Muscle of arm (tissue), 12 donors: Measurements from ENCODE around the gene DISP2. TPM values are rescaled to one million over a fixed set of nuclear protein-coding genes. Genes with fewer than 3 reads are reported as not detected.
A peak's percentile ranks its signal among the peaks of the same experiment; 100 is the strongest.

Experiments used
- DNase-seq: peaks from one replicate; pipeline ENCODE4 v3.0.0-alpha.2; 2013
- polyA plus RNA-seq, 12 donors: library from polyadenylated mRNA; unstranded; fragments of 120-200 nt; gene quantifications; one replicate each; pipeline ENCODE4 v1.2.1, GENCODE V29; 2013; ENCODE audit not compliant: insufficient read length in 12 of 12

DISP2 gene
- polyA plus RNA-seq, 12 donors: 0.27 to 2.7 (median 1.1) TPM; not detected in 2

GRCh38 chr15:40418126-40418525 lies 60.1 kb downstream of the DISP2 start:
- DNase-seq: no peak

GRCh38 chr15:40420071-40420713 lies 62.2 kb downstream of the DISP2 start:
- DNase-seq: no peak

GRCh38 chr15:40420793-40421192 lies 62.8 kb downstream of the DISP2 start:
- no peak for DNase-seq

GRCh38 chr15:40421246-40422157 lies 63.5 kb downstream of the DISP2 start:
- DNase-seq: peak; percentile 69

- DNase-seq: no peak
Observed at GRCh38 chr15:40424483-40425115, 66.6 kb downstream of the DISP2 start.

GRCh38 chr15:40425681-40426080 lies 67.7 kb downstream of the DISP2 start:
- DNase-seq: no peak

DNA sequence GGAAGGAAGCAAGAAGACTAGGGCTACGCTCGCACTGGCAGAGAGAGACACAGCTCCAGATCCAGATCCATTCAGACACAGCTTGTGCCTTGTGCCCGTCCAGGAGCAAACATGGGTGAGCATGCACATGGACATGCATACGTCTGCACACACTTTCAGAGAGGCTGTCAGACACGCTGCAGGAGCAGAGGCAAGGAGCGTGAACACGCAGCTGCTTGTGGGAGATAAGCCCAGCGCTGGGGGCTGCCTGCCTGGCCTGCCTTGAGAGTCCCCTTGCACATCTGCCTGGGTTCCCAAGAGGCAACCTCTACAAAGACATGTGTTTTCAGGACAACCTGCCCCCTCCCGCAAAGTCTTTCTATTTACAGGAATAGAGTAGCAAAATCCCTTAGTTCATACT lies 69.2 kb downstream of the DISP2 start:
- no peak for DNase-seq

DNA sequence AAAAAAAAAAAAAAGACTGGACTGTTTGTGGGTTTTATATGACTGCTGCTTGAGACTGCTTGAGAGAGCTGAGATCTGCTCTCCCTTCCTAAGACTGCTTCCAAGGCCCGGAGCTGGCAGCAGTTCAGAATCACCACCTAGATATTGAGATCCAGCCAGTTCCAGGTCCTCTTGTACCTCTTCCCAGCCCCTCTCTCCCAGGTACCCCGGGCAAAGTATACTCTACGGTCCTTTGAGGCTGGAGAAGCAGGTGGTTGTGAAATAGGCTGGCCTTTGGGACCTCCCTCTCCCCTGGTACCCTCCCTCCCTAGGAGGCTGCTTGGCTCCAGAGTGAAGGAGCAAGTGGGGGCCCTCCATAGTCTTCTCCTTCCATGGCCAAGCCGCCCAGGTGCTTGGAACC lies 70.2 kb downstream of the DISP2 start:
- no peak for DNase-seq

Other genes with a start within 250 kb of the DISP2 start
- 10 to 100 TPM in 9 of 12 donors, 1 to 10 TPM in 2, not detected in 1; 8.9 to 19.7 (median 11.9) TPM for gene BMF, start 249.3 kb upstream of the DISP2 start, polyA plus RNA-seq
- 10 to 100 TPM in 10 of 12 donors, 1 to 10 TPM in 1, not detected in 1; 7.8 to 27.8 (median 16.0) TPM for gene BUB1B, start 197.2 kb upstream of the DISP2 start, polyA plus RNA-seq
- 1 to 10 TPM in 3 of 12 donors, under 1 TPM in 7, not detected in 2; 0.15 to 8.2 (median 0.51) TPM for gene PAK6, start 119.2 kb upstream of the DISP2 start, polyA plus RNA-seq
- under 1 TPM in 3 of 12 donors, not detected in 9; 0.14 to 0.45 (median 0.36) TPM for gene ANKRD63, start 75.2 kb upstream of the DISP2 start, polyA plus RNA-seq
- 10 to 100 TPM in 2 of 12 donors, 1 to 10 TPM in 9, not detected in 1; 5.2 to 36.6 (median 7.5) TPM for gene PLCB2, start 50.3 kb upstream of the DISP2 start, polyA plus RNA-seq
- gene INAFM2, start 34.5 kb upstream of the DISP2 start, polyA plus RNA-seq: 10 to 100 TPM in 10 of 12 donors, 1 to 10 TPM in 1, not detected in 1; 9.2 to 17.8 (median 13.6) TPM
- gene CCDC9B, start 17.3 kb upstream of the DISP2 start, polyA plus RNA-seq: 100 to 1,000 TPM in 1 of 12 donors, 10 to 100 TPM in 10, 1 to 10 TPM in 1; 7.4 to 119 (median 19.4) TPM
- gene PHGR1, start 7.2 kb upstream of the DISP2 start, polyA plus RNA-seq: 100 to 1,000 TPM in 1 of 12 donors, under 1 TPM in 1, not detected in 10; 0.66 to 310 TPM
- 10 to 100 TPM in 11 of 12 donors, not detected in 1; 14.1 to 25.8 (median 19.8) TPM for gene KNSTRN, start 24.5 kb downstream of the DISP2 start, polyA plus RNA-seq
- 10 to 100 TPM in 11 of 12 donors, not detected in 1; 43.8 to 68.7 (median 52.2) TPM for gene IVD, start 47.6 kb downstream of the DISP2 start, polyA plus RNA-seq
- 10 to 100 TPM in 11 of 12 donors, not detected in 1; 14.7 to 30.8 (median 20.5) TPM for gene BAHD1, start 82.7 kb downstream of the DISP2 start, polyA plus RNA-seq
- gene CHST14, start 112.8 kb downstream of the DISP2 start, polyA plus RNA-seq: 10 to 100 TPM in 11 of 12 donors, not detected in 1; 29.3 to 44.7 (median 34.1) TPM
- gene CCDC32, start 206.8 kb downstream of the DISP2 start, polyA plus RNA-seq: 10 to 100 TPM in 11 of 12 donors, not detected in 1; 15.4 to 23.5 (median 17.9) TPM
- 10 to 100 TPM in 1 of 12 donors, 1 to 10 TPM in 10, not detected in 1; 5.4 to 10.7 (median 7.4) TPM for gene RPUSD2, start 211.1 kb downstream of the DISP2 start, polyA plus RNA-seq
- 10 to 100 TPM in 9 of 12 donors, 1 to 10 TPM in 2, not detected in 1; 5.9 to 57.9 (median 13.2) TPM for gene KNL1, start 236.0 kb downstream of the DISP2 start, polyA plus RNA-seq